HCT116 (cell line): Measurements from ENCODE around the gene ERC1. TPM values are rescaled to one million over a fixed set of nuclear protein-coding genes. Genes with fewer than 3 reads are reported as not detected.
"Not testable (repeated sequence)": the region's sequence is repeated elsewhere in the genome, so short reads cannot be mapped to it uniquely, and the experiment has no call there.

Source experiments
- ATAC-seq: fragments of 200-7000 bp; cut with Tn5 transposase; 2 replicates; pipeline ENCODE4 v1.9.1; 2020; ENCODE audit warnings: mild to moderate bottlenecking, moderate library complexity
- BruUV-seq: library from RNA; stranded (reverse); fragments of 400-500 nt; replicated peaks from 2 replicates; lab custom pipeline; 2021; lab: Mats Ljungman, UMichigan
- CTCF ChIA-PET: fragments of 300-600 bp; sonication (Branson Sonifier 250); formaldehyde crosslinking; loops from one replicate; lab custom pipeline; 2021; ENCODE audit warnings: antibody characterized with exemption; lab: Charles Lee
- POLR2A ChIA-PET: fragments of 300-600, 350-600 bp; sonication (Branson Sonifier 250); formaldehyde crosslinking; loops from one replicate; lab custom pipeline; 2021; ENCODE audit warnings: antibody characterized with exemption; lab: Charles Lee
- RAD21 ChIA-PET, 2 experiments: fragments of 300-600 bp; sonication (Branson Sonifier 250); formaldehyde crosslinking; loops; one replicate each; lab custom pipeline; 2023; ENCODE audit warnings: low total read pairs in 2 of 2; ENCODE audit not compliant: uncharacterized antibody in 2 of 2, unreplicated experiment in 2 of 2, low non-redundant PET in 1 of 2; lab: Charles Lee
- DNase-seq: peaks from one replicate; pipeline ENCODE4 v3.0.0-alpha.2; 2010; ENCODE audit warnings: low read depth, low spot score
- H2AFZ ChIP-seq: fragments of 200-600 bp; shearing (Covaris generic), sonication (generic); 2 replicates; pipeline ENCODE4 v1.6.1; 2017; ENCODE audit warnings: low read depth, mixed run types, mixed read lengths, antibody characterized with exemption, low read length; ENCODE audit not compliant: poor library complexity, severe bottlenecking
- H3K27ac ChIP-seq: 2 replicates; pipeline ENCODE4 v1.5.1; 2012; ENCODE audit warnings: low read depth, low read length
- H3K27me3 ChIP-seq: fragments of 200-600 bp; sonication (generic); 2 replicates; pipeline ENCODE4 v1.6.1; 2016; ENCODE audit warnings: mixed run types, low read length, mixed read lengths; ENCODE audit not compliant: insufficient read depth
- H3K36me3 ChIP-seq, 2 experiments: fragments of 200-500 bp in 1 of 2; fragments of 200-600 bp in 1 of 2; sonication (Bioruptor generic) in 1 of 2; sonication (generic) in 1 of 2; 2 replicates each; pipeline versions ENCODE4 v1.5.1 to v1.6.1; 2014 to 2016; ENCODE audit warnings: low read length in 2 of 2, inconsistent platforms in 1 of 2, mixed read lengths in 1 of 2, mixed run types in 1 of 2; ENCODE audit not compliant: insufficient read depth in 2 of 2, control insufficient read depth in 1 of 2
- H3K4me1 ChIP-seq, 2 experiments: fragments of 200-600 bp in 1 of 2; sonication (generic) in 1 of 2; 2 replicates each; pipeline versions ENCODE4 v1.5.1 to v1.6.1; 2012 to 2017; ENCODE audit warnings: low read length in 2 of 2, inconsistent platforms in 1 of 2, mild to moderate bottlenecking in 1 of 2, mixed read lengths in 1 of 2, mixed run types in 1 of 2, moderate library complexity in 1 of 2; ENCODE audit not compliant: insufficient read depth in 2 of 2, control insufficient read depth in 1 of 2
- H3K4me2 ChIP-seq: fragments of 200-600 bp; sonication (generic); 2 replicates; pipeline ENCODE4 v1.6.1; 2017; ENCODE audit warnings: mixed run types, low read length, mixed read lengths
- H3K4me3 ChIP-seq, 2 experiments: fragments of 200-600 bp in 1 of 2; sonication (generic) in 1 of 2; replicated peaks in 1 of 2; 2 replicates each; pipeline ENCODE4 v1.5.1; 2011 to 2016; ENCODE audit warnings: low read length in 2 of 2, control low read depth in 1 of 2, low read depth in 1 of 2, mild to moderate bottlenecking in 1 of 2, mixed read lengths in 1 of 2, mixed run types in 1 of 2
- H3K79me2 ChIP-seq: fragments of 200-600 bp; sonication (generic); 2 replicates; pipeline ENCODE4 v1.6.1; 2017; ENCODE audit warnings: mild to moderate bottlenecking, mixed run types, low read length, moderate library complexity, mixed read lengths; ENCODE audit not compliant: insufficient read depth
- H3K9ac ChIP-seq: fragments of 200-600 bp; sonication (generic); 2 replicates; pipeline ENCODE4 v1.6.1; 2016; ENCODE audit warnings: low read length, mixed read lengths
- H3K9me2 ChIP-seq: fragments of 200-600 bp; sonication (generic), shearing (Covaris generic); 2 replicates; pipeline ENCODE4 v1.6.1; 2017; ENCODE audit warnings: mixed run types, mild to moderate bottlenecking, moderate library complexity; ENCODE audit not compliant: insufficient read depth
- H3K9me3 ChIP-seq, 2 experiments: fragments of 200-500 bp in 1 of 2; fragments of 200-600 bp in 1 of 2; sonication (Bioruptor generic) in 1 of 2; sonication (generic) in 1 of 2; 2 replicates each; pipeline ENCODE4 v1.6.1; 2014 to 2017; ENCODE audit warnings: low read length in 2 of 2, mixed read lengths in 2 of 2, inconsistent platforms in 1 of 2, low read depth in 1 of 2, mild to moderate bottlenecking in 1 of 2, mixed run types in 1 of 2, moderate library complexity in 1 of 2; ENCODE audit not compliant: control insufficient read depth in 1 of 2, insufficient read depth in 1 of 2
- H4K20me1 ChIP-seq: fragments of 200-600 bp; sonication (generic), shearing (Covaris generic); 2 replicates; pipeline ENCODE4 v1.6.1; 2017; ENCODE audit warnings: mixed run types, mild to moderate bottlenecking, moderate library complexity; ENCODE audit not compliant: insufficient read depth
- CBX3 ChIP-seq: IDR thresholded peaks from 2 replicates; pipeline ENCODE4 v1.6.1; 2012; ENCODE audit warnings: low read depth
- CTCF ChIP-seq, 3 experiments: fragments of 200-600 bp in 1 of 3; sonication (generic) in 1 of 3; IDR thresholded peaks in 2 of 3; conservative IDR thresholded peaks in 1 of 3; 2 replicates each; pipeline ENCODE4 v1.5.1; 2012 to 2017; ENCODE audit warnings: low read depth in 2 of 3, low read length in 2 of 3, antibody characterized with exemption in 1 of 3, borderline replicate concordance in 1 of 3, control low read depth in 1 of 3, mild to moderate bottlenecking in 1 of 3, mixed read lengths in 1 of 3, mixed run types in 1 of 3, moderate library complexity in 1 of 3; ENCODE audit not compliant: insufficient read depth in 1 of 3
- ELF1 ChIP-seq: IDR thresholded peaks from 2 replicates; pipeline ENCODE4 v1.6.1; 2012; ENCODE audit warnings: low read depth, borderline replicate concordance
- EZH2 ChIP-seq: fragments of 200-600 bp; sonication (generic); IDR thresholded peaks from 2 replicates; pipeline ENCODE4 v1.6.1; 2017; ENCODE audit warnings: antibody characterized with exemption, mixed run types
- RAD21 ChIP-seq: IDR thresholded peaks from 2 replicates; pipeline ENCODE4 v1.6.1; 2012; ENCODE audit warnings: low read depth, mild to moderate bottlenecking
- REST ChIP-seq: IDR thresholded peaks from 2 replicates; pipeline ENCODE4 v1.6.1; 2012; ENCODE audit warnings: low read depth
- SRF ChIP-seq: IDR thresholded peaks from 2 replicates; pipeline ENCODE4 v1.6.1; 2012; ENCODE audit warnings: low read depth
- YY1 ChIP-seq: IDR thresholded peaks from 2 replicates; pipeline ENCODE4 v1.6.1; 2011; ENCODE audit warnings: low read length, low read depth, moderate library complexity, mild to moderate bottlenecking; ENCODE audit not compliant: insufficient replicate concordance; ENCODE audit errors: extremely low read depth
- ZFX ChIP-seq: fragments of 450-650 bp; IDR thresholded peaks from 2 replicates; pipeline ENCODE4 v1.6.1; 2017
- intact Hi-C: fragments of 100-400 bp; cut with micrococcal nuclease; formaldehyde crosslinking; loops from 2 replicates; pipeline ENCODE4 v1.10.0; 2022
- total RNA-seq: library from RNA; stranded (reverse); gene quantifications from one replicate; pipeline ENCODE4 v1.2.1, GENCODE V29; 2021; ENCODE audit not compliant: unreplicated experiment

ERC1 gene
- total RNA-seq, 1 experiment from 2014 or later: 41.9 TPM

- RAD21 ChIA-PET, H2AFZ ChIP-seq, H3K36me3 ChIP-seq, H3K9ac ChIP-seq, H3K27ac ChIP-seq, H3K4me3 ChIP-seq, intact Hi-C loops, H3K4me2 ChIP-seq, H3K9me2 ChIP-seq, H3K9me3 ChIP-seq, DNase-seq, BruUV-seq, H4K20me1 ChIP-seq, H3K4me1 ChIP-seq, H3K27me3 ChIP-seq, POLR2A ChIA-PET, ATAC-seq, CTCF ChIA-PET: not testable (repeated sequence)
- peaks cover 27% of the 10 kb centered on the region for H3K79me2 ChIP-seq
Measured at GRCh38 chr12:1051672-1052071, 60.6 kb downstream of the ERC1 start.

GRCh38 chr12:1053690-1054089 is 62.7 kb downstream of the ERC1 start:
- RAD21 ChIA-PET: no interaction called here
- CTCF ChIA-PET: no interaction called here
- intact Hi-C loops: no loop called here
- H3K27ac ChIP-seq: no peak overlapping the region
- H3K4me1 ChIP-seq: no peaks in the 10 kb centered on the region
- no peak overlapping the region for H3K4me3 ChIP-seq
- no peak overlapping the region for H3K4me2 ChIP-seq
- H3K36me3 ChIP-seq: no peaks in the 10 kb centered on the region
- no TSS peak for BruUV-seq
- peaks cover 0 to 11% of the 10 kb centered on the region in 2 experiments; a peak in 3 of 4 replicates for H3K9me3 ChIP-seq
- no peaks in the 10 kb centered on the region for H3K27me3 ChIP-seq
- no peak overlapping the region for H2AFZ ChIP-seq
- no peak for TF ChIP-seq SRF
- TF ChIP-seq ZFX: no peak
- TF ChIP-seq ELF1: no peak
- TF ChIP-seq CTCF (IDR thresholded peaks at IDR 0.05 in 2 of 3, conservative IDR thresholded peaks at IDR 0.05 in 1 of 3; ENCODE audit: borderline replicate concordance in 1 of 3, insufficient read depth in 1 of 3, low read depth in 2 of 3, low read length in 2 of 3): no peak
- no peak for TF ChIP-seq EZH2
- TF ChIP-seq RAD21: no peak
- TF ChIP-seq CBX3: no peak
- TF ChIP-seq REST: no peak
- no peak for TF ChIP-seq YY1
- ATAC-seq (no peak), DNase-seq (no peak)
- no peaks in the 10 kb centered on the region for H3K9me2 ChIP-seq
- peaks cover 29% of the 10 kb centered on the region for H3K79me2 ChIP-seq
- no peaks in the 10 kb centered on the region for H4K20me1 ChIP-seq
- no peak overlapping the region for H3K9ac ChIP-seq
- POLR2A ChIA-PET: no interaction called here
